HG03135 (cell line): ENCODE results near the gene OR1L6.

ENCODE experiments used
- ATAC-seq: cut with Tn5 transposase; IDR thresholded peaks from one replicate; pipeline ENCODE4 v1.9.1; 2021; ENCODE audit warnings: mild to moderate bottlenecking, moderate library complexity; ENCODE audit not compliant: unreplicated experiment

Gene OR1L6

GRCh38 chr9:122742003-122742402 is at the start of gene OR1L6:
OR1L6 (plus strand) TSS chr9:122742303; CDS start chr9:122749848, 7,545 bp downstream.
- no peak for ATAC-seq

- ATAC-seq, result no peak
Observed at GRCh38 chr9:122695696-122696095, 46.4 kb upstream of the OR1L6 start.

- no peak for ATAC-seq
Observed at GRCh38 chr9:122718038-122718437, 24.1 kb upstream of the OR1L6 start.

- ATAC-seq, result no peak
Observed at GRCh38 chr9:122719218-122719617, 22.9 kb upstream of the OR1L6 start.

- ATAC-seq, result no peak
Observed at GRCh38 chr9:122723690-122724089, 18.4 kb upstream of the OR1L6 start, which contains the start of gene OR1L4. OR1L4 (plus strand) TSS chr9:122723990; CDS start chr9:122723990, 0 bp downstream.

GRCh38 chr9:122754825-122755224 is 12.7 kb downstream of the OR1L6 start:
- ATAC-seq, result no peak

- ATAC-seq, result no peak
Observed at GRCh38 chr9:122767817-122768216, 25.7 kb downstream of the OR1L6 start.

- no peak for ATAC-seq
Observed at GRCh38 chr9:122777052-122777451, 34.9 kb downstream of the OR1L6 start.

GRCh38 chr9:122777935-122778627 is 36.0 kb downstream of the OR1L6 start:
- no peak for ATAC-seq

- no peak for ATAC-seq
Observed at GRCh38 chr9:122779181-122779580, 37.1 kb downstream of the OR1L6 start.

GRCh38 chr9:122780026-122780425 is 37.9 kb downstream of the OR1L6 start:
- no peak for ATAC-seq

- ATAC-seq, result no peak
Observed at GRCh38 chr9:122781671-122782070, 39.6 kb downstream of the OR1L6 start.

- no peak for ATAC-seq
Observed at GRCh38 chr9:122785269-122785668, 43.2 kb downstream of the OR1L6 start.

- ATAC-seq, result no peak
Observed at GRCh38 chr9:122786338-122786737, 44.2 kb downstream of the OR1L6 start.

GRCh38 chr9:122788831-122789230 is 46.7 kb downstream of the OR1L6 start, which contains the start of gene OR5C1:
OR5C1 (plus strand) TSS chr9:122788933; CDS start chr9:122788933, 0 bp downstream.
- ATAC-seq, result no peak

- no peak for ATAC-seq
Observed at GRCh38 chr9:122789256-122790046, 47.3 kb downstream of the OR1L6 start.

- ATAC-seq, result no peak
Observed at GRCh38 chr9:122791872-122792669, 50.0 kb downstream of the OR1L6 start.

- ATAC-seq, result no peak
Observed at GRCh38 chr9:122797316-122798063, 55.4 kb downstream of the OR1L6 start.
